ENCODE results near the gene ISL2.

The ISL2 gene

GRCh38 chr15:76377751-76378150 is 41.2 kb downstream of the ISL2 start:
- no peaks in the 10 kb centered on the region for H3K4me1 ChIP-seq (ENCODE audit: control insufficient read depth, insufficient read depth, low read length)
- no peaks in the 10 kb centered on the region for H3K27me3 ChIP-seq (ENCODE audit: control insufficient read depth, insufficient read depth, low read length)
- no peaks in the 10 kb centered on the region for H3K36me3 ChIP-seq (ENCODE audit: control insufficient read depth, insufficient read depth, low read length)
- H3K4me3 ChIP-seq (ENCODE audit: low read length), result no peak overlapping the region
- no peaks in the 10 kb centered on the region for H3K9me3 ChIP-seq (ENCODE audit: control insufficient read depth, insufficient read depth, low read length)
- no peak for DNase-seq (ENCODE audit: low read depth, low spot score)
- H3K27ac ChIP-seq (ENCODE audit: low read length), result no peak overlapping the region

GRCh38 chr15:76378691-76379090 is 42.1 kb downstream of the ISL2 start:
- no peak for DNase-seq (ENCODE audit: low read depth, low spot score)
- no CpG with 5 or more reads among the region's 1 CpG for WGBS (ENCODE audit: insufficient coverage, insufficient read length)
- H3K27me3 ChIP-seq (ENCODE audit: control insufficient read depth, insufficient read depth, low read length), result no peaks in the 10 kb centered on the region
- no peaks in the 10 kb centered on the region for H3K36me3 ChIP-seq (ENCODE audit: control insufficient read depth, insufficient read depth, low read length)
- no peak overlapping the region for H3K27ac ChIP-seq (ENCODE audit: low read length)
- H3K9me3 ChIP-seq (ENCODE audit: control insufficient read depth, insufficient read depth, low read length), result no peaks in the 10 kb centered on the region
- H3K4me1 ChIP-seq (ENCODE audit: control insufficient read depth, insufficient read depth, low read length), result no peaks in the 10 kb centered on the region
- H3K4me3 ChIP-seq (ENCODE audit: low read length), result no peak overlapping the region

- H3K36me3 ChIP-seq (ENCODE audit: control insufficient read depth, insufficient read depth, low read length), result no peaks in the 10 kb centered on the region
- H3K27me3 ChIP-seq (ENCODE audit: control insufficient read depth, insufficient read depth, low read length), result no peaks in the 10 kb centered on the region
- H3K27ac ChIP-seq (ENCODE audit: low read length), result no peak overlapping the region
- no peak for DNase-seq (ENCODE audit: low read depth, low spot score)
- H3K4me3 ChIP-seq (ENCODE audit: low read length), result no peak overlapping the region
- no CpG with 5 or more reads among the region's 1 CpG for WGBS (ENCODE audit: insufficient coverage, insufficient read length)
- H3K4me1 ChIP-seq (ENCODE audit: control insufficient read depth, insufficient read depth, low read length), result no peaks in the 10 kb centered on the region
- no peaks in the 10 kb centered on the region for H3K9me3 ChIP-seq (ENCODE audit: control insufficient read depth, insufficient read depth, low read length)
Measured at GRCh38 chr15:76380249-76380648, 43.7 kb downstream of the ISL2 start.

- no peaks in the 10 kb centered on the region for H3K27me3 ChIP-seq (ENCODE audit: control insufficient read depth, insufficient read depth, low read length)
- no peaks in the 10 kb centered on the region for H3K9me3 ChIP-seq (ENCODE audit: control insufficient read depth, insufficient read depth, low read length)
- DNase-seq (ENCODE audit: low read depth, low spot score), result no peak
- no peak overlapping the region for H3K4me3 ChIP-seq (ENCODE audit: low read length)
- no peaks in the 10 kb centered on the region for H3K4me1 ChIP-seq (ENCODE audit: control insufficient read depth, insufficient read depth, low read length)
- WGBS (ENCODE audit: insufficient coverage, insufficient read length), result no CpG with 5 or more reads among the region's 4 CpGs
- no peak overlapping the region for H3K27ac ChIP-seq (ENCODE audit: low read length)
- H3K36me3 ChIP-seq (ENCODE audit: control insufficient read depth, insufficient read depth, low read length), result no peaks in the 10 kb centered on the region
Measured at GRCh38 chr15:76381366-76381765, 44.8 kb downstream of the ISL2 start.

- H3K27ac ChIP-seq (ENCODE audit: low read length), result no peak overlapping the region
- H3K27me3 ChIP-seq (ENCODE audit: control insufficient read depth, insufficient read depth, low read length), result no peaks in the 10 kb centered on the region
- no peaks in the 10 kb centered on the region for H3K9me3 ChIP-seq (ENCODE audit: control insufficient read depth, insufficient read depth, low read length)
- no peaks in the 10 kb centered on the region for H3K36me3 ChIP-seq (ENCODE audit: control insufficient read depth, insufficient read depth, low read length)
- no CpG with 5 or more reads among the region's 2 CpGs for WGBS (ENCODE audit: insufficient coverage, insufficient read length)
- H3K4me1 ChIP-seq (ENCODE audit: control insufficient read depth, insufficient read depth, low read length), result no peaks in the 10 kb centered on the region
- H3K4me3 ChIP-seq (ENCODE audit: low read length), result no peak overlapping the region
- no peak for DNase-seq (ENCODE audit: low read depth, low spot score)
Measured at GRCh38 chr15:76382987-76383728, 46.6 kb downstream of the ISL2 start.

- Histone ChIP-seq H3K4me3 (ENCODE audit: low read length) (no peak overlapping the region), H3K27me3 (ENCODE audit: control insufficient read depth, insufficient read depth, low read length) (no peaks in the 10 kb centered on the region), H3K36me3 (ENCODE audit: control insufficient read depth, insufficient read depth, low read length) (no peaks in the 10 kb centered on the region), H3K27ac (ENCODE audit: low read length) (no peak overlapping the region), H3K4me1 (ENCODE audit: control insufficient read depth, insufficient read depth, low read length) (no peaks in the 10 kb centered on the region), H3K9me3 (ENCODE audit: control insufficient read depth, insufficient read depth, low read length) (no peaks in the 10 kb centered on the region)
- no CpG with 5 or more reads among the region's 2 CpGs for WGBS (ENCODE audit: insufficient coverage, insufficient read length)
- no peak for DNase-seq (ENCODE audit: low read depth, low spot score)
Measured at GRCh38 chr15:76384409-76384808, 47.8 kb downstream of the ISL2 start.

- H3K36me3 ChIP-seq (ENCODE audit: control insufficient read depth, insufficient read depth, low read length), result no peaks in the 10 kb centered on the region
- DNase-seq (ENCODE audit: low read depth, low spot score), result no peak
- WGBS (ENCODE audit: insufficient coverage, insufficient read length), result no CpG with 5 or more reads among the region's 2 CpGs
Measured at GRCh38 chr15:76386178-76386577, 49.6 kb downstream of the ISL2 start.

GRCh38 chr15:76386926-76387325 is 50.4 kb downstream of the ISL2 start:
- Histone ChIP-seq H3K36me3 (ENCODE audit: control insufficient read depth, insufficient read depth, low read length) (no peaks in the 10 kb centered on the region), H3K4me3 (ENCODE audit: low read length) (no peak overlapping the region), H3K9me3 (ENCODE audit: control insufficient read depth, insufficient read depth, low read length) (no peaks in the 10 kb centered on the region), H3K27ac (ENCODE audit: low read length) (no peak overlapping the region), H3K27me3 (ENCODE audit: control insufficient read depth, insufficient read depth, low read length) (no peaks in the 10 kb centered on the region), H3K4me1 (ENCODE audit: control insufficient read depth, insufficient read depth, low read length) (no peaks in the 10 kb centered on the region)
- WGBS (ENCODE audit: insufficient coverage, insufficient read length), result no CpG with 5 or more reads among the region's 2 CpGs
- DNase-seq (ENCODE audit: low read depth, low spot score), result no peak

More at GRCh38 chr15:76386178-76386577, 49.6 kb downstream of the ISL2 start:
- no peaks in the 10 kb centered on the region for H3K27me3 ChIP-seq (ENCODE audit: control insufficient read depth, insufficient read depth, low read length)
- H3K4me1 ChIP-seq (ENCODE audit: control insufficient read depth, insufficient read depth, low read length), result no peaks in the 10 kb centered on the region
- no peak overlapping the region for H3K4me3 ChIP-seq (ENCODE audit: low read length)
- no peaks in the 10 kb centered on the region for H3K9me3 ChIP-seq (ENCODE audit: control insufficient read depth, insufficient read depth, low read length)
- no peak overlapping the region for H3K27ac ChIP-seq (ENCODE audit: low read length)

GRCh38 chr15:76390571-76390970 is 54.0 kb downstream of the ISL2 start:
- no peak overlapping the region for H3K4me3 ChIP-seq (ENCODE audit: low read length)
- H3K4me1 ChIP-seq (ENCODE audit: control insufficient read depth, insufficient read depth, low read length), result no peaks in the 10 kb centered on the region
- H3K36me3 ChIP-seq (ENCODE audit: control insufficient read depth, insufficient read depth, low read length), result no peaks in the 10 kb centered on the region
- no peak overlapping the region for H3K27ac ChIP-seq (ENCODE audit: low read length)
- no peaks in the 10 kb centered on the region for H3K9me3 ChIP-seq (ENCODE audit: control insufficient read depth, insufficient read depth, low read length)
- DNase-seq (ENCODE audit: low read depth, low spot score), result no peak
- H3K27me3 ChIP-seq (ENCODE audit: control insufficient read depth, insufficient read depth, low read length), result no peaks in the 10 kb centered on the region

- H3K9me3 ChIP-seq (ENCODE audit: control insufficient read depth, insufficient read depth, low read length), result no peaks in the 10 kb centered on the region
- no peaks in the 10 kb centered on the region for H3K4me1 ChIP-seq (ENCODE audit: control insufficient read depth, insufficient read depth, low read length)
- no peaks in the 10 kb centered on the region for H3K27me3 ChIP-seq (ENCODE audit: control insufficient read depth, insufficient read depth, low read length)
- H3K27ac ChIP-seq (ENCODE audit: low read length), result no peak overlapping the region
- no peaks in the 10 kb centered on the region for H3K36me3 ChIP-seq (ENCODE audit: control insufficient read depth, insufficient read depth, low read length)
- DNase-seq (ENCODE audit: low read depth, low spot score), result no peak
- no peak overlapping the region for H3K4me3 ChIP-seq (ENCODE audit: low read length)
- WGBS (ENCODE audit: insufficient coverage, insufficient read length), result no CpG with 5 or more reads among the region's 3 CpGs
Measured at GRCh38 chr15:76391309-76391708, 54.7 kb downstream of the ISL2 start.

- no peak for DNase-seq (ENCODE audit: low read depth, low spot score)
- H3K27ac ChIP-seq (ENCODE audit: low read length), result no peak overlapping the region
- H3K4me1 ChIP-seq (ENCODE audit: control insufficient read depth, insufficient read depth, low read length), result no peaks in the 10 kb centered on the region
- no peak overlapping the region for H3K4me3 ChIP-seq (ENCODE audit: low read length)
- no peaks in the 10 kb centered on the region for H3K36me3 ChIP-seq (ENCODE audit: control insufficient read depth, insufficient read depth, low read length)
- no peaks in the 10 kb centered on the region for H3K9me3 ChIP-seq (ENCODE audit: control insufficient read depth, insufficient read depth, low read length)
- H3K27me3 ChIP-seq (ENCODE audit: control insufficient read depth, insufficient read depth, low read length), result no peaks in the 10 kb centered on the region
Measured at GRCh38 chr15:76391847-76392246, 55.3 kb downstream of the ISL2 start.
